ENCODE data around the gene RBFOX2. TPM values are rescaled to one million over a fixed set of nuclear protein-coding genes. Genes with fewer than 3 reads are reported as not detected.

RBFOX2 gene
- total and polyA plus RNA-seq, 10 donors: 2.6 to 39.6 (median 31.8) TPM

- H3K4me1 ChIP-seq: peaks cover 0 to 20% (median 4%) of the 10 kb centered on the region in 6 donors
- no peak for TF ChIP-seq CTCF (IDR thresholded peaks at IDR 0.05 in 8 of 11, conservative IDR thresholded peaks at IDR 0.05 in 3 of 11)
- TF ChIP-seq POLR2AphosphoS5 (IDR thresholded peaks at IDR 0.05): no peak
- no peak for TF ChIP-seq POLR2A (IDR thresholded peaks at IDR 0.05)
- H3K9me3 ChIP-seq: no peaks in the 10 kb centered on the region
- H3K36me3 ChIP-seq: peaks cover 0 to 17% (median 0%) of the 10 kb centered on the region in 6 donors
- H3K4me3 ChIP-seq: no peak overlapping the region
- intact Hi-C loops (cut with DNase I; ENCODE audit: low total_unique reads): no loop called here
- WGBS, 5 donors: 92 to 95% (median 94%) methylated on average over 9 of the region's 9 CpGs
- DNase-seq: no peak
- peaks cover 0 to 80% (median 0%) of the 10 kb centered on the region in 7 donors for H3K27me3 ChIP-seq (replicated peaks in 1 of 7)
- no peak overlapping the region for H3K27ac ChIP-seq
Observed at GRCh38 chr22:35746248-35746647, 282.4 kb downstream of the RBFOX2 start.

GRCh38 chr22:35743326-35743860, 285.2 kb downstream of the RBFOX2 start:
- 80 to 93% (median 87%) methylated on average over 6 of the region's 6 CpGs for WGBS, 5 donors
- H3K27ac ChIP-seq: peak overlapping the region in 1 of 8 donors; percentile 26
- no peak overlapping the region for H3K4me3 ChIP-seq
- intact Hi-C loops (cut with DNase I; ENCODE audit: low total_unique reads): no loop called here
- TF ChIP-seq CTCF (IDR thresholded peaks at IDR 0.05 in 8 of 11, conservative IDR thresholded peaks at IDR 0.05 in 3 of 11) (no peak), POLR2A (IDR thresholded peaks at IDR 0.05) (no peak), POLR2AphosphoS5 (IDR thresholded peaks at IDR 0.05) (no peak)
- peaks cover 0 to 17% (median 0%) of the 10 kb centered on the region in 6 donors for H3K36me3 ChIP-seq
- no peaks in the 10 kb centered on the region for H3K9me3 ChIP-seq
- peaks cover 0 to 79% (median 0%) of the 10 kb centered on the region in 7 donors for H3K27me3 ChIP-seq (replicated peaks in 1 of 7)
- DNase-seq: no peak
- H3K4me1 ChIP-seq: peaks cover 0 to 8% (median 0%) of the 10 kb centered on the region in 6 donors

- Histone ChIP-seq H3K27ac (peak overlapping the region in 4 of 8 donors; percentile 5 to 27 (median 24)), H3K36me3 (peaks cover 0 to 17% (median 0%) of the 10 kb centered on the region in 6 donors)
- intact Hi-C loops (cut with DNase I; ENCODE audit: low total_unique reads): no loop called here
Observed at GRCh38 chr22:35742342-35743100, 286.1 kb downstream of the RBFOX2 start.

More at GRCh38 chr22:35742342-35743100, 286.1 kb downstream of the RBFOX2 start:
- Histone ChIP-seq H3K4me1 (peaks cover 0 to 8% (median 0%) of the 10 kb centered on the region in 6 donors), H3K27me3 (replicated peaks in 1 of 7) (peaks cover 0 to 79% (median 0%) of the 10 kb centered on the region in 7 donors), H3K4me3 (no peak overlapping the region), H3K9me3 (no peaks in the 10 kb centered on the region)
- TF ChIP-seq CTCF (IDR thresholded peaks at IDR 0.05 in 8 of 11, conservative IDR thresholded peaks at IDR 0.05 in 3 of 11) (no peak), POLR2A (IDR thresholded peaks at IDR 0.05) (no peak), POLR2AphosphoS5 (IDR thresholded peaks at IDR 0.05) (no peak)
- WGBS, 5 donors: 80 to 93% (median 89%) methylated on average over 9 of the region's 9 CpGs
- DNase-seq: no peak
